Measurements from ENCODE around the gene HECW1.

DNA sequence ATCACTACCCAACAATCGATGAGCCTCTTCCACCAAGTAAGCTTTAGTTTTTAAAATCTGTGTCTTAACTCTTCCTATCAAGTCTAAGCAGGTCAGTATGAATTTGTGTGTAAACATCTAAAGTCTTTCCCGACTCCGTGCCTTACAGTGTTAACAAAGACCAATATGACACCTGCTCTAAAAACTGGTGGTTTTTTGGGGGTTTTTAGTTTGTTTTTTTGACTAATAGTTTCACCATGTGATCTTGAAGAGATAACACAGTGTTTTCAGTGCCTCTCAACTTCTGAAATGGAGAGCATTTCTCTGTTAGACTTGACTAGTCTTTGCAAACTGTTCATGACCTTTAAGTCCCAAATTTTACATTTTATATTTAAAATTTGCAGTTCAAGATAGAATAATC lies 338.4 kb downstream of the HECW1 start:
- TF ChIP-seq, protein P1, sequence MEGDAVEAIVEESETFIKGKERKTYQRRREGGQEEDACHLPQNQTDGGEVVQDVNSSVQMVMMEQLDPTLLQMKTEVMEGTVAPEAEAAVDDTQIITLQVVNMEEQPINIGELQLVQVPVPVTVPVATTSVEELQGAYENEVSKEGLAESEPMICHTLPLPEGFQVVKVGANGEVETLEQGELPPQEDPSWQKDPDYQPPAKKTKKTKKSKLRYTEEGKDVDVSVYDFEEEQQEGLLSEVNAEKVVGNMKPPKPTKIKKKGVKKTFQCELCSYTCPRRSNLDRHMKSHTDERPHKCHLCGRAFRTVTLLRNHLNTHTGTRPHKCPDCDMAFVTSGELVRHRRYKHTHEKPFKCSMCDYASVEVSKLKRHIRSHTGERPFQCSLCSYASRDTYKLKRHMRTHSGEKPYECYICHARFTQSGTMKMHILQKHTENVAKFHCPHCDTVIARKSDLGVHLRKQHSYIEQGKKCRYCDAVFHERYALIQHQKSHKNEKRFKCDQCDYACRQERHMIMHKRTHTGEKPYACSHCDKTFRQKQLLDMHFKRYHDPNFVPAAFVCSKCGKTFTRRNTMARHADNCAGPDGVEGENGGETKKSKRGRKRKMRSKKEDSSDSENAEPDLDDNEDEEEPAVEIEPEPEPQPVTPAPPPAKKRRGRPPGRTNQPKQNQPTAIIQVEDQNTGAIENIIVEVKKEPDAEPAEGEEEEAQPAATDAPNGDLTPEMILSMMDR (IDR thresholded peaks at IDR 0.05), result no peak
- no peak for TF ChIP-seq EZH2 (IDR thresholded peaks at IDR 0.05)

All from neural progenitor cell (in vitro differentiated cells).